ENCODE results near the gene PDZD2. TPM values are rescaled to one million over a fixed set of nuclear protein-coding genes. Genes with fewer than 3 reads are reported as not detected.
"Not testable (repeated sequence)": the region's sequence is repeated elsewhere in the genome, so short reads cannot be mapped to it uniquely, and the experiment has no call there.

PDZD2 gene
- polyA plus RNA-seq, 4 donors = 1.4 to 3.9 (median 3.7) TPM; not detected in 1

DNA sequence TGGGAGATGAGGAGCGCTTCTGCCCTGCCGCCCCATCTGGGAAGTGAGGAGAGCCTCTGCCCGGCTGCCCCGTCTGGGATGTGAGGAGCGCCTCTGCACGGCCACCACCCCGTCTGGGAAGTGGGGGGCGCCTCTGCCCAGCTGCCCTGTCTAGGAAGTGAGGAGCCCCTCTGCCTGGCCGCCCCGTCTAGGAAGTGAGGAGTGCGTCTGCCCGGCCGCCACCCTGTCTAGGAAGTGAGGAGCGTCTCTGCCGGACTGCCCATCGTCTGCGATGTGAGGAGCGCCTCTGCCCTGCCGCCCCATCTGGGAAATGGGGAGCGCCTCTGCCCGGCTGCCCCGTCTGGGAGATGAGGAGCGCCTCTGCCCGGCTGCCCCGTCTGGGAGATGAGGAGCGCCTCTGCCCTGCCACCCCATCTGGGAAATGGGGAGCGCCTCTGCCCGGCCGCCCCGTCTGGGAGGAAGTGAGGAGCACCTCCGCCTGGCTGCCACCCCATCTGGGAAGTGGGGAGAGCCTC lies 401.3 kb downstream of the PDZD2 start:
- not testable (repeated sequence) for H3K27me3 ChIP-seq (ENCODE audit: control insufficient read depth in 3 of 3, insufficient read depth in 3 of 3, low read length in 3 of 3); H3K36me3 ChIP-seq (ENCODE audit: control insufficient read depth in 3 of 3, insufficient read depth in 2 of 3, low read depth in 1 of 3, low read length in 3 of 3); FAIRE-seq; DNase-seq; H3K27ac ChIP-seq (ENCODE audit: low read depth in 1 of 3, low read length in 2 of 3); H3K4me1 ChIP-seq (ENCODE audit: control insufficient read depth in 3 of 3, insufficient read depth in 2 of 3, low read depth in 1 of 3, low read length in 2 of 3); H3K4me3 ChIP-seq (ENCODE audit: low read depth in 1 of 3, low read length in 3 of 3)
- peaks cover 0 to 19% of the 10 kb centered on the region in 2 donors for H3K9me3 ChIP-seq (ENCODE audit: control insufficient read depth in 2 of 2, insufficient read depth in 1 of 2, low read depth in 1 of 2, low read length in 1 of 2)
- 97% methylated on average over 17 to 31 of the region's 31 CpGs for WGBS, 3 donors

DNA sequence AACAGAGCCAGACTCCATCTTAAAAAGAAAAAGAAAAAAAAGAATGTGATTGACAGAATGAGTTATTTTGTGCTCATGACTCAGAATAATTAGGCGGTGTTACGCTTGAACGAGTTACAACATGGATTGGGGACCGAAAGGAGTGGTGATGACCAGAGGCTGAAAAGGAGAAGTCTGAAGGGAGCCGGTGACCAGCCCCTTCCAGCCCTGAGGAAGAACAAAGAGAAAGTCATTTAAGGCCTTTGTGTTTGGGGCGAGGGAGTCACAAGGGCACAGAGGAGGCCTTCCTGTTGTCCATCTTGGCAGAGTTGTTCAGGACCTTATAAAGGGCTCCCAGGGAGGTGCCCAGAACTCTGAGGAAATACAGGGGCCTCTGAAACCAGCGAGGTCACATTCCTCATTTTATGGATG lies 403.6 kb downstream of the PDZD2 start:
- no peak overlapping the region for H3K4me3 ChIP-seq (ENCODE audit: low read depth in 1 of 3, low read length in 3 of 3)
- no peak for DNase-seq
- H3K36me3 ChIP-seq (ENCODE audit: control insufficient read depth in 3 of 3, insufficient read depth in 2 of 3, low read depth in 1 of 3, low read length in 3 of 3) = no peaks in the 10 kb centered on the region
- 69 to 75% (median 72%) methylated on average over 7 of the region's 7 CpGs for WGBS, 3 donors
- H3K9me3 ChIP-seq (ENCODE audit: control insufficient read depth in 2 of 2, insufficient read depth in 1 of 2, low read depth in 1 of 2, low read length in 1 of 2) = peaks cover 0 to 19% of the 10 kb centered on the region in 2 donors
- H3K27me3 ChIP-seq (ENCODE audit: control insufficient read depth in 3 of 3, insufficient read depth in 3 of 3, low read length in 3 of 3) = no peaks in the 10 kb centered on the region
- H3K27ac ChIP-seq (ENCODE audit: low read depth in 1 of 3, low read length in 2 of 3) = no peak overlapping the region
- no peaks in the 10 kb centered on the region for H3K4me1 ChIP-seq (ENCODE audit: control insufficient read depth in 3 of 3, insufficient read depth in 2 of 3, low read depth in 1 of 3, low read length in 2 of 3)
- no peak for FAIRE-seq

DNA sequence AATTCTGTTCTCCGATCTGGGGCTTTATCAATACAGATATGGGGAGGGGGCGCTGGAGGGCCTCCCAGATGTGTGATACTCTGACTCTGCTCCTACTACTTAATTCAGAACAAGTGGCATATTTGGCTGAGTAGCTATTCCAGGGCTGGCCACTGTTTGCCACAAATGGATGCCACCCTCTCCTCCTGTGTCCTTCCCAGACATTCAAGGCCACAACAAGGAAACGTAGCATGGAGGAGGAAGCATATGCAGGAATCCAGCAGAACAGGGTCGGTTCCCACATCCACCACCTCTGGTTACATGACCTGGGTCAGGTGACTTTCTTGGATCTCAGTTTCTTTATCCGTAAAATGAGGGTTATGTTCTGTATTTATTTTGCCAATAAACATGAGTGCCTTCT lies 404.2 kb downstream of the PDZD2 start:
- no peak for DNase-seq
- WGBS, 3 donors = 78 to 90% (median 85%) methylated on average over 5 of the region's 5 CpGs
- H3K4me3 ChIP-seq (ENCODE audit: low read depth in 1 of 3, low read length in 3 of 3) = no peak overlapping the region
- peaks cover 0 to 19% of the 10 kb centered on the region in 2 donors for H3K9me3 ChIP-seq (ENCODE audit: control insufficient read depth in 2 of 2, insufficient read depth in 1 of 2, low read depth in 1 of 2, low read length in 1 of 2)
- no peaks in the 10 kb centered on the region for H3K36me3 ChIP-seq (ENCODE audit: control insufficient read depth in 3 of 3, insufficient read depth in 2 of 3, low read depth in 1 of 3, low read length in 3 of 3)
- no peaks in the 10 kb centered on the region for H3K27me3 ChIP-seq (ENCODE audit: control insufficient read depth in 3 of 3, insufficient read depth in 3 of 3, low read length in 3 of 3)
- no peak for FAIRE-seq
- H3K27ac ChIP-seq (ENCODE audit: low read depth in 1 of 3, low read length in 2 of 3) = no peak overlapping the region
- no peaks in the 10 kb centered on the region for H3K4me1 ChIP-seq (ENCODE audit: control insufficient read depth in 3 of 3, insufficient read depth in 2 of 3, low read depth in 1 of 3, low read length in 2 of 3)

DNA sequence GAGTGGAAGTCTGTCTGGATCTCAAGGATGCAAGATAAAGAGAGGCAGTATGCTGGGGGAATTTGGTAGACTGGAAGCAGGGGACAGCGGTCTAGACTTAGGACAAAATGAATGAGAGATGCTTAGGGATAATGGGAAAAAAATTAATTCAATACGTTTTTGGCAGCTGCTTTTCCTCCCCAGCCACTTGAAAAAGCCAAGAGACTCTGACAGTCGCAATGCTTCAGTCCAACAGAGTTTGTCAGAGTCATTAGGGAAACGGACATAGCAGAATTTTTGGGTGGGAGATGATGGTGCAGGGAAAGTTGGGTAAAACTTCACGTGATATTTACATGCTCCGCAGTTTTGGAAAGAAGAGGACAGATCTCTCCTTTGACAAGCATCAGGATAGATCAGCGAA lies 405.5 kb downstream of the PDZD2 start:
- no peak for DNase-seq
- no peak for FAIRE-seq
- WGBS, 3 donors = 66 to 75% (median 73%) methylated on average over 7 of the region's 7 CpGs
- Histone ChIP-seq H3K4me3 (ENCODE audit: low read depth in 1 of 3, low read length in 3 of 3) (no peak overlapping the region), H3K27ac (ENCODE audit: low read depth in 1 of 3, low read length in 2 of 3) (no peak overlapping the region), H3K9me3 (ENCODE audit: control insufficient read depth in 2 of 2, insufficient read depth in 1 of 2, low read depth in 1 of 2, low read length in 1 of 2) (peaks cover 0 to 16% of the 10 kb centered on the region in 2 donors), H3K27me3 (ENCODE audit: control insufficient read depth in 3 of 3, insufficient read depth in 3 of 3, low read length in 3 of 3) (no peaks in the 10 kb centered on the region), H3K4me1 (ENCODE audit: control insufficient read depth in 3 of 3, insufficient read depth in 2 of 3, low read depth in 1 of 3, low read length in 2 of 3) (no peaks in the 10 kb centered on the region), H3K36me3 (ENCODE audit: control insufficient read depth in 3 of 3, insufficient read depth in 2 of 3, low read depth in 1 of 3, low read length in 3 of 3) (no peaks in the 10 kb centered on the region)

DNA sequence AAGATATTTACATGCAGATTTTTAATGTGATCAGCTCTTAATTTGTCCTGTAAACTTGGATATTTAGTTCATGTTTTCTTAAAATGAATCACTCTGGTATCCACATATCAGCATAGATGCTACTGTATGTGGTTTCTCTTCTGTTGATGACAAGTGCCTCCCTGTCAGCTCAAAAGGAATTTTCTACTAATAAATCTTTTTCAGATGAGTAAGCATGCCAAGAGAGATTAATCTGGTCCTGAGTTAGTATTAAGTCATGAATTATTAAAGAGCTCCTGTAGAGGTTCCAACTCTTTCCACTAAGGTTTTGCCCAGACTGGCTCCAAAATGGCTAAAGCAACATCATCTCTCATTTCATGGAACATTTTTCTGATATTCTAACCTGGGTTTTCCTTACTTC lies 406.0 kb downstream of the PDZD2 start:
- H3K27ac ChIP-seq (ENCODE audit: low read depth in 1 of 3, low read length in 2 of 3) = no peak overlapping the region
- H3K27me3 ChIP-seq (ENCODE audit: control insufficient read depth in 3 of 3, insufficient read depth in 3 of 3, low read length in 3 of 3) = no peaks in the 10 kb centered on the region
- H3K9me3 ChIP-seq (ENCODE audit: control insufficient read depth in 2 of 2, insufficient read depth in 1 of 2, low read depth in 1 of 2, low read length in 1 of 2) = peaks cover 0 to 12% of the 10 kb centered on the region in 2 donors
- H3K4me1 ChIP-seq (ENCODE audit: control insufficient read depth in 3 of 3, insufficient read depth in 2 of 3, low read depth in 1 of 3, low read length in 2 of 3) = no peaks in the 10 kb centered on the region
- FAIRE-seq = no peak
- no peaks in the 10 kb centered on the region for H3K36me3 ChIP-seq (ENCODE audit: control insufficient read depth in 3 of 3, insufficient read depth in 2 of 3, low read depth in 1 of 3, low read length in 3 of 3)
- H3K4me3 ChIP-seq (ENCODE audit: low read depth in 1 of 3, low read length in 3 of 3) = no peak overlapping the region
- DNase-seq = no peak

DNA sequence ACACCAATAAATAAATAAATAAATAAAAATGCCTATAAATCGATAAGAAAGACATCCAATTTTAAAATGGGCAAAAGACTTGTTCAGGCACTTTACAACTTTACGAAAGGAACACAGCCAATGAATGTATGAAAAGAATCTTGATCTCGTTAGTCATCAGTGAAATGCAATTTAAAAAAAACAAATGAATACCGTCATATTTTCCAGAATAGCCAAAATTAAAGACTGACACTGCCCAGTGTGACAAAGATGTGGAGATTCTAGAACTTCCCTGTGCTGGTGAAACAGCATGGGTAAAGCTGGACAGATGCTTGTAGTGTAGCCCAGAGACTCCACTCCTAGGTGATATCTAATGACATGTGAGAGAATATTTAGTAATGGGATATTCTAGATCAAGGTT lies 408.1 kb downstream of the PDZD2 start:
- WGBS, 3 donors = 86% methylated on average over 4 of the region's 4 CpGs
- Histone ChIP-seq H3K9me3 (ENCODE audit: control insufficient read depth in 2 of 2, insufficient read depth in 1 of 2, low read depth in 1 of 2, low read length in 1 of 2) (peaks cover 0 to 3% of the 10 kb centered on the region in 2 donors), H3K4me3 (ENCODE audit: low read depth in 1 of 3, low read length in 3 of 3) (no peak overlapping the region), H3K27me3 (ENCODE audit: control insufficient read depth in 3 of 3, insufficient read depth in 3 of 3, low read length in 3 of 3) (no peaks in the 10 kb centered on the region), H3K4me1 (ENCODE audit: control insufficient read depth in 3 of 3, insufficient read depth in 2 of 3, low read depth in 1 of 3, low read length in 2 of 3) (no peaks in the 10 kb centered on the region), H3K27ac (ENCODE audit: low read depth in 1 of 3, low read length in 2 of 3) (no peak overlapping the region), H3K36me3 (ENCODE audit: control insufficient read depth in 3 of 3, insufficient read depth in 2 of 3, low read depth in 1 of 3, low read length in 3 of 3) (no peaks in the 10 kb centered on the region)
- DNase-seq (no peak), FAIRE-seq (no peak)

DNA sequence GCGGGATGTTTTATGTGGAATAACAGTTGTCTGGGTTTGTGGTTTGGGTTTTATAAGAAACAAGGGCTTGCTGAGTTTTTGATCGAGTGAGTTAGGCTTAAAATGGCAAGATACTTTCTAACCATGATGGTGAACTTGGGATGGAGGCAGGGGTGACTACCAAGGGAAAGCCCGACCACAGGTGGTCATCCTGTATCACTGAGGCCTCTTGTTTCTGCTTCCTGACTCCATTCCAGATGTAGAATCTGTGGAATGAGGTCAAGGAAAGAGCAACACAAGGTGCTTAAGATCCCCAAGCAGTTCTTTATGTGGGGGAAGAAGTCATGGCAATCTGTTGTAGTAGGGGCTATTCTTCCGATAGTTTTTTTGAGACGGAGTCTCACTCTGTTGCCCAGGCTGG lies 412.9 kb downstream of the PDZD2 start:
- WGBS, 3 donors = 81 to 90% (median 89%) methylated on average over 5 of the region's 5 CpGs
- DNase-seq (no peak), FAIRE-seq (no peak)
- Histone ChIP-seq H3K9me3 (ENCODE audit: control insufficient read depth in 2 of 2, insufficient read depth in 1 of 2, low read depth in 1 of 2, low read length in 1 of 2) (no peaks in the 10 kb centered on the region), H3K27ac (ENCODE audit: low read depth in 1 of 3, low read length in 2 of 3) (no peak overlapping the region), H3K4me1 (ENCODE audit: control insufficient read depth in 3 of 3, insufficient read depth in 2 of 3, low read depth in 1 of 3, low read length in 2 of 3) (no peaks in the 10 kb centered on the region), H3K36me3 (ENCODE audit: control insufficient read depth in 3 of 3, insufficient read depth in 2 of 3, low read depth in 1 of 3, low read length in 3 of 3) (no peaks in the 10 kb centered on the region), H3K4me3 (ENCODE audit: low read depth in 1 of 3, low read length in 3 of 3) (no peak overlapping the region), H3K27me3 (ENCODE audit: control insufficient read depth in 3 of 3, insufficient read depth in 3 of 3, low read length in 3 of 3) (no peaks in the 10 kb centered on the region)

DNA sequence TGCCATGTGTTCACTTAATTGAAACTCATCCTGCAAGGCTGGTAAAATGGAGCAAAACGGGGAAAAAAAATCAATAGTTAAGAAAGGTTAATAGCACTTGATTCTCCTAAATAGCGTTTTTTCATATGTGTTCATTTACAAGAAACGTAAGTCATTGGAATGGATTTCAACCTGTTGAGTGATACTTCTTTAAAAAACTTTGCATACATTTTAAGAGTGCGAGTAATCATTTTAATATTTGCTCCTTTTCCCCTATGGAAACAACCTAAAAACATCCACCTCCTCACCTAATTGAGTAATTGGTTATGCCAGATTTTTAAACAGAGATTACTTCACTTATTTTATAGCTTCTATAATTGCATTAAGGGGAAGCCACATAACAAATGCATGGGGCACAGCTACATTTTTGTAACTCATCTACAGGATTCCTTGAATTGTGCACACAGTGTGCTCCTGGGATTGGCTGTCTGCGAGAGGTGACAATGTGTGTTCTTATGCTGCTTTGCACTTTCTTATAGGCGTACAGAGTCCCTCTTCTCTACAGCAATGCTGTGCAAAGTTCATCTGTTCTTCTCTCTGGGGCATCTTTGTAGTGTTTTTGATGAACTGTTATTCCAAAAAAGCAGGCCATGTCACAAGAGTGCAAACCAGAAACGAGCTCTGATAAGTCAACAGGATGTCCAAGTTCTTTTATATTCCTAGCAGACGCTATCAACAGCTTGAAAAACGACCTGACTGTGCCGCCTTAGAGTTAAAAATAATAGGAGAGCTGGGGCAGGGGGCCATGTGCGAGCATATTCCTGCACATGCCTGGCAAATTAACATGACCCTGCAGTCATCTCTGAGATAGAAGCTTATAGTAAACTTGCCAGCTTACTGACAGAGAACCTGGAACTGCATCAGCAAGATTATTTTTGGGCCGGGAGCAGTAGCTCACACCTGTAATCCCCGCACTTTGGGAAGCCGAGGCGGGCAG lies 417.2 kb downstream of the PDZD2 start:
- Histone ChIP-seq H3K27ac (ENCODE audit: low read depth in 1 of 3, low read length in 2 of 3) (no peak overlapping the region), H3K4me3 (ENCODE audit: low read depth in 1 of 3, low read length in 3 of 3) (no peak overlapping the region), H3K36me3 (ENCODE audit: control insufficient read depth in 3 of 3, insufficient read depth in 2 of 3, low read depth in 1 of 3, low read length in 3 of 3) (peaks cover 0 to 2% (median 0%) of the 10 kb centered on the region in 3 donors), H3K27me3 (ENCODE audit: control insufficient read depth in 3 of 3, insufficient read depth in 3 of 3, low read length in 3 of 3) (no peaks in the 10 kb centered on the region), H3K9me3 (ENCODE audit: control insufficient read depth in 2 of 2, insufficient read depth in 1 of 2, low read depth in 1 of 2, low read length in 1 of 2) (no peaks in the 10 kb centered on the region), H3K4me1 (ENCODE audit: control insufficient read depth in 3 of 3, insufficient read depth in 2 of 3, low read depth in 1 of 3, low read length in 2 of 3) (no peaks in the 10 kb centered on the region)
- WGBS, 3 donors = 72 to 79% (median 77%) methylated on average over 15 of the region's 15 CpGs
- no peak for FAIRE-seq
- no peak for DNase-seq
